GM21786 (cell line): ENCODE results near the gene MXI1.
A peak's percentile ranks its signal among the peaks of the same experiment; 100 is the strongest.

Experiments used
- ATAC-seq: cut with Tn5 transposase; IDR thresholded peaks from one replicate; pipeline ENCODE4 v1.9.1; 2021; ENCODE audit not compliant: unreplicated experiment

The MXI1 gene

GRCh38 chr10:110207011-110207804 lies at the start of gene MXI1:
Gene MXI1 (plus strand): TSS chr10:110207605. CDS start chr10:110207809, 204 bp downstream.
- peak; percentile 52 for ATAC-seq

GRCh38 chr10:110158051-110159005 lies 49.1 kb upstream of the MXI1 start:
- ATAC-seq = no peak

DNA sequence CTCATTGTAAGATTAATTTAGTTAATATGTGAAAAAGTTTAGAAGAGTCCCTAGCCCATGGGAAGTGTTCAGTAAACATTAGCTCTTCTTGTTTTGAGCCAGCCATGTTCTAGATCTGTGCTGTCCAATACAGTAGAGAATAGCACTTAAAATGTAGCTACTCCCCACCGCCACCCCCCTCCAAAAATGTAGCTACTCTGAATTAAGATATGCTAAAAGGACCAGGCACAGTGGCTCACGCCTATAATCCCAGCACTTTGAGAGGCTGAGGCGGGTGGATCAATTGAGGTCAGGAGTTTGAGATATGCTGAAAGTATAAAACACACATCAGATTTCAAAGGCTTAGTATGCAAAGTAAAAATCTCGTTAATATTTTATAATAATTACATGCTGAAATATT lies 47.3 kb upstream of the MXI1 start:
- no peak for ATAC-seq

DNA sequence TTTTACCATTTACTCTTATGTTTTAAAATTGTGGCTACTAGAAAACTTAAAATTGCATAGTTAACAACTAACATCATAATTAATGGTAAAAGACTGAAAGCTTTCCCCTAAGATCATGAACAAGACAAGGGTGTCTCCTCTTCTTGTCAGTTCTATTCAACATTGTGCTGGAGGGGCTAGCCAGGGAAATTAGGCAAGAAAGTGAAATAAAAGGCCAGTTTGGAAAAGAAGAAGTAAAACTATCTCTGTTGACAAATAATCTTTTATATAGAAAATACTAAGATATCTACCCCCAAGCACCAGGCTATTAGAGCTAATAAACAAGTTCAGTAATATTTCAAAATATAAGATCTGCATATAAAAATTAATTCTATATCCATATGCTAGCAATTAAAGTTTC lies 46.9 kb upstream of the MXI1 start:
- ATAC-seq = no peak

- no peak for ATAC-seq
Measured at GRCh38 chr10:110162741-110163145, 44.7 kb upstream of the MXI1 start.

- no peak for ATAC-seq
Measured at GRCh38 chr10:110163192-110163773, 44.1 kb upstream of the MXI1 start.

DNA sequence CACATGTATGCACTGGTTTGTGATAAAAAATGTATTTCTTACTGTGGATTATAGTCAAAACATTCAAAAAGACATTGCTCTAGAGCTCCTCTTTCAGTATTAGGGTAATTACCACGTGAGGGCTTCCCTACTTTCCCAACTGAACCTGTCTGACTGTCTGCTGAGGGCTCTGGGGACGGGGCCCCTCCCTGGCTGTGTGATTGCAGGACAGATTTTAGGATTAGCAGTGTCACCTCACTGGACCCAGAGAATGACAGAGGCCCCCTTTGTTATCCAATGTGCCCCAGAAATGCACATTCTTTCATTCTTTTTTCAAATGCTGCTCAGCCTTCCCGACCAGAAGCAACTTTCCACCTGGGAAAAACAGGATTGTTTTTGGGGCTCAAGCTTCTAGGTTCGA lies 43.6 kb upstream of the MXI1 start:
- no peak for ATAC-seq

DNA sequence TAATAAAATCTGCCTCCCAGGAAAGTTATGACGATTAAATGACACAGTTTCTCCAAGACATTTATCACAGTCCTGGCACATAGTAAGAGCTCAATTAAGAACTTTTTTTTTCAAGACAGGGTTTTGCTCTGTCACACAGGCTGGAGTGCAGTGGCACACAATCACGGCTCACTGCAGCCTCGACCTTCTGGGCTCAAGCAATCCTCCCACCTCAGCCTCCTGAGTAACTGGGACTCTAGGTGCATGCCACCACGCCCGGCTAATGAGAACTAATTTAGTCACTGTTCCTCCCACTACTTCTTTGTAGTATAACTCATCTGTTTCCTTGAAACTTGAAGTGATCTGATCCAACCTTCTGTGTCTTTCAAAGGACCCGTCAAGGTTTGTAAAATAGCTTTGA lies 42.2 kb upstream of the MXI1 start:
- no peak for ATAC-seq

DNA sequence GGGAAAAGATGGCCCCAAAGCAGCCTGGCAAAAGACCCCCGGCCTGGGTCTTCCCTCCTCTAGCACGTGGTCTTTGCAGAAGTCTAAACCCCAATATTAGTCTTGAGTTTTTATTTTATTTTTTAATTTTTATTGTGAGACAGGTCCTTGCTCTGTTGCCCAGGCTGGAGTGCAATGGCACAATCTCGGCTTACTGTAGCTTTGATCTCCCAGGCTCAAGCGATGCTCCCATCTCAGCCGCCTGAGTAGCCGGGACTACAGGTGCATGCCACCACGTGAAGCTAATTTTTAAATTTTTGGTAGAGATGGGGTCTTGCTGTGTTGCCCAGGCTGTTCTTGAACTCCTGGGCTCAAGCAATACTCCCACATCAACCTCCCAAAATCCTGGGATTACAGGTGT lies 40.3 kb upstream of the MXI1 start:
- no peak for ATAC-seq

- no peak for ATAC-seq
Measured at GRCh38 chr10:110168601-110169481, 38.6 kb upstream of the MXI1 start.

DNA sequence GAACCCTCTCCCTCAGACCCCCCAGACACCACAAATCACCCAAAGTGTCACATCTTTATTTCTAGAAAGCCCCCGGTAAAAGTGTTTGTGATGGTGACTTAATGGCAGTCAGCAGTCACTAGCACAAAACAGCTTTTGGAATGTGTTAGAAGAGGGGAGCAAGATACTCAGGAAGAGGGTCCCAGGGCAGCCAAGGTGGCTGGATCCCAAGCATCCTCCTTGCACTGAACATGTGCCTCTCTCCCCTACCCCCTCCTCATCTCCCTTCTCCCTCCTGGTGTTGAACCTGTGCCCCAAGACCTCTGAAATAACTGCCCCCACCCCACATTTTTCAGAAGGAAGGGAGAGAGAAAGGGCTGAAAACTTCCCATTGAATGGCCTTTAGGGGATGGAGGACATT lies 37.8 kb upstream of the MXI1 start:
- no peak for ATAC-seq

DNA sequence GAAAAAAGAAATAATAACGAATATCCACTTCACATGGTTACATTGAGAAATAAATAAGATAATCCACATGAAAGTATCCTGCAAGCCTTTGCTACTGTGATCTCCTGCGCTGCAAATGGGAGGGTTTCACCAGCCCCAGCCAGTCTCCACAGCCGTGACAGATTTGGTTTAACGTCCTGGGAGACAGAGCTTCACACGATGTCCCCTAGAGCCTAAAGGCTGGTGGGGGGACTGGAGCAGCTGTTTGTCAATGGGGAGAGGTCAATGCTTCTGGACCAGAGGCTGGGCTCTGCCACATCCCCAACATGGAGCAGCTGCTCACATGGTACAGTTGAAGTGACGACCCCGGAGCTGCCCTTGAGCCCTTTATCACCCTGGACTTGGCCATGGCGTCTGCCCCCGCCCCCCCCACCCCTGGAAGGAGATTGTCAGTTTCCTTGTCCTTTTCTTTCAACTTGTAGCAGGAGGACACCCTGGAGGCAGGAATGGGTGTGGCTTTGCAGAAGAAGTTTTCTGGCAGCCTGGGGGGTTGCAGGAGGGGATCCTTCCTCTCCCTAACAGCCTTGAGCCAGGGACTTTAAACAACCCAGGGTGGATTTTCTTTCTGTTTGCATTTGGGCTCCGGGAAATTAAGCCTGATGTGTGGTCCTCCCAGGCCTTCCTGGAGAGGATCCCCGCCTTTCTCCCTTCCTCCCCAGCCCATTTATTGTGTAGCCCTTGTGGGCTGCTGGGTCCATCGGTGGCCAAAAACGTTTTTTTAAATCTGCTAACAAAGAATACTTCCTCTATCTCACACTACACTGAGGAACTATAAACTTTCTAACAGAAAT lies 37.0 kb upstream of the MXI1 start:
- ATAC-seq = no peak

- ATAC-seq = no peak
Measured at GRCh38 chr10:110171032-110171431, 36.4 kb upstream of the MXI1 start.

- ATAC-seq = no peak
Measured at GRCh38 chr10:110172155-110172554, 35.2 kb upstream of the MXI1 start.

- no peak for ATAC-seq
Measured at GRCh38 chr10:110174201-110174600, 33.2 kb upstream of the MXI1 start.

DNA sequence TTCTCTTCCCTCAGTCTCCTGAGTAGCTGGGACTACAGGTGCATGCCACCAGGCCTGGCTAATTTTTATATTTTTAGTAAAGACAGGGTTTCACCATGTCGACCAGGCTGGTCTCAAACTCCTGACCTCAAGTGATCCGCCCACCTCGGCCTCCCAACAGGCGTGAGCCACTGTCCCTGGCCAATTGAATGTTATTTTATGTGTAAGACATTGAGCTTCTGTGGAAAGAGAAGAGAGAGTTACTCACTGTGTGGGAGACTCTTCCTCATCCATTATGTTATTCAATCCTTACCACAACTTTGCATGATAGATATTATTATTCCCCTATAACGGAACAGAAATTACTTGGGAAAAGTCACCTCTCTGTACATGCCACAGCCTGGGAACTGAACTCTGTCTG lies 32.6 kb upstream of the MXI1 start:
- ATAC-seq = no peak

- ATAC-seq = no peak
Measured at GRCh38 chr10:110175406-110175805, 32.0 kb upstream of the MXI1 start.

GRCh38 chr10:110176141-110177030 lies 31.0 kb upstream of the MXI1 start:
- no peak for ATAC-seq

- no peak for ATAC-seq
Measured at GRCh38 chr10:110179220-110179619, 28.2 kb upstream of the MXI1 start.
